ENCODE data around the gene NR3C2. TPM values are rescaled to one million over a fixed set of nuclear protein-coding genes. Genes with fewer than 3 reads are reported as not detected.

The NR3C2 gene
- total RNA-seq, 1 donor from 2014 or later = 0.75 TPM

DNA sequence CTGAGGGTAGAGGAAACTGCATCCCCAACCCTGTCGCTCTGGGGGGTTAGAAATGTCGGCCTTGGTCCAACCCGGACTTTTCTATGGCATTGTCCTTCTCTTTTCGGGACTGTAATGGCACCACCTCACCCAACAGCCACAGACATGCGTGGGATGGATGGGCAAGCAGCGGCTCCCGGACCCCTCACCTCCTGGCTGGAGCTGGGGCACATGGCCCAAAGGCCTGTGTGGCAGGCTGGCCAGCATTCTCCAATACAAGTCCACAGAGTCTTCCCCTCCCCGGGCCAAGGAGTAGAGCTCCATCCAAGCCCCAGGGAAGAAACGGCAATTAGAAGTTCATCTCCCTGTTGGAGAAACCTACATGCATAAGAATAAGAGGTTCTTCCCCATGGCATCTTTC lies 142.9 kb downstream of the NR3C2 start:
- Mint-ChIP-seq H3K27me3 (ENCODE audit: unreplicated experiment) (peaks cover 6% of the 10 kb centered on the region), H3K36me3 (ENCODE audit: unreplicated experiment) (no peaks in the 10 kb centered on the region), H3K4me3 (ENCODE audit: unreplicated experiment) (no peak overlapping the region), H3K27ac (ENCODE audit: unreplicated experiment) (no peak overlapping the region), H3K4me1 (ENCODE audit: unreplicated experiment) (no peaks in the 10 kb centered on the region), H3K9me3 (ENCODE audit: unreplicated experiment) (peaks cover 7% of the 10 kb centered on the region)
- no peak for DNase-seq (ENCODE audit: extremely low spot score, unreplicated experiment)
- TF ChIP-seq, protein P1, sequence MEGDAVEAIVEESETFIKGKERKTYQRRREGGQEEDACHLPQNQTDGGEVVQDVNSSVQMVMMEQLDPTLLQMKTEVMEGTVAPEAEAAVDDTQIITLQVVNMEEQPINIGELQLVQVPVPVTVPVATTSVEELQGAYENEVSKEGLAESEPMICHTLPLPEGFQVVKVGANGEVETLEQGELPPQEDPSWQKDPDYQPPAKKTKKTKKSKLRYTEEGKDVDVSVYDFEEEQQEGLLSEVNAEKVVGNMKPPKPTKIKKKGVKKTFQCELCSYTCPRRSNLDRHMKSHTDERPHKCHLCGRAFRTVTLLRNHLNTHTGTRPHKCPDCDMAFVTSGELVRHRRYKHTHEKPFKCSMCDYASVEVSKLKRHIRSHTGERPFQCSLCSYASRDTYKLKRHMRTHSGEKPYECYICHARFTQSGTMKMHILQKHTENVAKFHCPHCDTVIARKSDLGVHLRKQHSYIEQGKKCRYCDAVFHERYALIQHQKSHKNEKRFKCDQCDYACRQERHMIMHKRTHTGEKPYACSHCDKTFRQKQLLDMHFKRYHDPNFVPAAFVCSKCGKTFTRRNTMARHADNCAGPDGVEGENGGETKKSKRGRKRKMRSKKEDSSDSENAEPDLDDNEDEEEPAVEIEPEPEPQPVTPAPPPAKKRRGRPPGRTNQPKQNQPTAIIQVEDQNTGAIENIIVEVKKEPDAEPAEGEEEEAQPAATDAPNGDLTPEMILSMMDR (IDR thresholded peaks at IDR 0.05) = no peak

DNA sequence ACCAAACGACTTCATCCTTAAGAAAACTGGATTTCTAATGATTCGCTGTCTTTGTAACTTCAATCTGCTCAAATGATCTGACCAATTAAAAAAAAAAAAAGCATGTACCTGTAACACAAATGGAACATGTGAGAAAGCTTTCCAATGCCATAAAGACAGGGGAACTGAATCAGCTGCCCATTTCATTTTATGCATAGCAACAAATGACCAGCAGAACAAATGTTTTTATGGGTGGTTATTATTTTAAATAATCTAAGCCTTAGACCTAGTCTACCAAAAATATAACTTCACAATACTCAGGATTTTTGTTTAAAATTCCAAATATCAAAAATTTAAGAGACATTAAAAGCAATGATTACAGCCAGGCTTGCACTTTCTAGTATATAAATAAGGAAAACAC lies 145.7 kb downstream of the NR3C2 start:
- Mint-ChIP-seq H3K9me3 (ENCODE audit: unreplicated experiment) (peaks cover 7% of the 10 kb centered on the region), H3K4me1 (ENCODE audit: unreplicated experiment) (no peaks in the 10 kb centered on the region), H3K27ac (ENCODE audit: unreplicated experiment) (no peak overlapping the region), H3K36me3 (ENCODE audit: unreplicated experiment) (no peaks in the 10 kb centered on the region), H3K27me3 (ENCODE audit: unreplicated experiment) (peaks cover 6% of the 10 kb centered on the region), H3K4me3 (ENCODE audit: unreplicated experiment) (no peak overlapping the region)
- DNase-seq (ENCODE audit: extremely low spot score, unreplicated experiment) = no peak
- TF ChIP-seq, protein P1 (IDR thresholded peaks at IDR 0.05) = no peak

DNA sequence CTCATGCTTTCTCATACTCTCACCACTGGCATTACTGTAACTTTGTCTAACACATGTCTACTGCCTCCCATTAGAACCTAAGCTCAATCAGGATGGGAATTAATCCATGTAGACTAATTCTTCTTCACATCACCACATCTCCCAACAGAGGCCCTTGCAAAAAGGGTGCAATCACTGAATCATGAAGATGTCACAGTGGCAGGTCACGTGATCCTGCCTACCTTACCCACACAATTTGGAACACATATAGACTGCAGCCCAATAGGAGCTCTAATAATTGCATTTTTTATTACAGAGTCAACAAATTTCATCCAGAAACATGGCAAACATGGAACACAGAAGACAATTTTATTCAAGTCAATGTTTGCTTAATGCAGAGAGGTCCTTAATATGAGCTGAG lies 146.6 kb downstream of the NR3C2 start:
- no peaks in the 10 kb centered on the region for H3K4me1 Mint-ChIP-seq (ENCODE audit: unreplicated experiment)
- H3K4me3 Mint-ChIP-seq (ENCODE audit: unreplicated experiment) = no peak overlapping the region
- peaks cover 6% of the 10 kb centered on the region for H3K27me3 Mint-ChIP-seq (ENCODE audit: unreplicated experiment)
- TF ChIP-seq, protein P1 (IDR thresholded peaks at IDR 0.05) = no peak
- no peaks in the 10 kb centered on the region for H3K36me3 Mint-ChIP-seq (ENCODE audit: unreplicated experiment)
- no peak for DNase-seq (ENCODE audit: extremely low spot score, unreplicated experiment)
- no peak overlapping the region for H3K27ac Mint-ChIP-seq (ENCODE audit: unreplicated experiment)
- H3K9me3 Mint-ChIP-seq (ENCODE audit: unreplicated experiment) = peaks cover 3% of the 10 kb centered on the region

DNA sequence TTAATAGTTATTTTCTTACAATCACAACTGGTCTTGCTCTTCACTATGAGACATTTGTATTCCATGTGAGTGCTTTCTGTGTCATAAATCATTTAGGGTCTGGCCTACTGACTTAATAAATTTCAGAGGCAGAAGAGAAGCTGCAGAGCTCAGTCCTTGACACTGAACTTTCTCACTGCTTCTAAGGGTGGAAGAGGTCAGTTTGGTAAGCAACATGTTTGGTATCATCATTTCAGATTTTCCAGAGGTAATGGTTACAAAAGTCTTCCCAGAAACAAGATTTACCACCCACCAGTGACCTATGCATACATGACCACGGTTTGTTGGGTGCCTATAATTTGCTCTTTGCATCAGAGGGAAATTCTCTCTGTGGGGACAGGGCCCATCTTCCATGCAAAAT lies 148.6 kb downstream of the NR3C2 start:
- no peak overlapping the region for H3K4me3 Mint-ChIP-seq (ENCODE audit: unreplicated experiment)
- H3K27me3 Mint-ChIP-seq (ENCODE audit: unreplicated experiment) = peaks cover 7% of the 10 kb centered on the region
- TF ChIP-seq, protein P1 (IDR thresholded peaks at IDR 0.05) = no peak
- H3K36me3 Mint-ChIP-seq (ENCODE audit: unreplicated experiment) = no peaks in the 10 kb centered on the region
- no peaks in the 10 kb centered on the region for H3K4me1 Mint-ChIP-seq (ENCODE audit: unreplicated experiment)
- DNase-seq (ENCODE audit: extremely low spot score, unreplicated experiment) = no peak
- H3K27ac Mint-ChIP-seq (ENCODE audit: unreplicated experiment) = no peak overlapping the region
- H3K9me3 Mint-ChIP-seq (ENCODE audit: unreplicated experiment) = no peaks in the 10 kb centered on the region

DNA sequence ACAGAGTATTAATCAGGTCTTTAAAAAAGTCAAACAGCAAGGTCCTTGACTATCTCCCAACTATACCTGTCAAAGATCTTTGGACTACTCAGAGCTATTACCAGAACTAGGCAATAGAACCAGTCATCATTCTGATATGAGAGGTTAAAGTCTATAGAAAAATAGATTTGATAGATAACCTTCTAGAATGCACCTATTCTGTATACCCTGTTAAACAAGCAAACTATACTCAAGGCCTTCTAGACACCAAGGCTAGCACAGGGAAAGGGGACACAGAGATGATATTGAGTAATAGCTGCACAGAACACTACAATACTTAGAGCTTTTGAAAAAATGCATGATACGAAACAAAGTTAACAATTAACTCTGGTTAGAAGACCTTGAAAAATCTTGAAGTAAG lies 149.5 kb downstream of the NR3C2 start:
- H3K9me3 Mint-ChIP-seq (ENCODE audit: unreplicated experiment) = no peaks in the 10 kb centered on the region
- TF ChIP-seq, protein P1 (IDR thresholded peaks at IDR 0.05) = no peak
- H3K27me3 Mint-ChIP-seq (ENCODE audit: unreplicated experiment) = peaks cover 7% of the 10 kb centered on the region
- no peak for DNase-seq (ENCODE audit: extremely low spot score, unreplicated experiment)
- H3K4me3 Mint-ChIP-seq (ENCODE audit: unreplicated experiment) = no peak overlapping the region
- no peaks in the 10 kb centered on the region for H3K36me3 Mint-ChIP-seq (ENCODE audit: unreplicated experiment)
- H3K4me1 Mint-ChIP-seq (ENCODE audit: unreplicated experiment) = no peaks in the 10 kb centered on the region
- no peak overlapping the region for H3K27ac Mint-ChIP-seq (ENCODE audit: unreplicated experiment)
